Forelimb muscle (tissue), 1 donor: ENCODE data around the gene RDH5. TPM values are rescaled to one million over a fixed set of nuclear protein-coding genes. Genes with fewer than 3 reads are reported as not detected.

ENCODE experiments used
- DNase-seq: peaks from one replicate; pipeline ENCODE4 v3.0.0-alpha.2; 2013; ENCODE audit warnings: low read depth
- polyA plus RNA-seq: library from polyadenylated mRNA; unstranded; fragments of 120-200 nt; gene quantifications from one replicate; pipeline ENCODE4 v1.2.1, GENCODE V29; 2013; ENCODE audit not compliant: insufficient read length

RDH5 gene, protein sequence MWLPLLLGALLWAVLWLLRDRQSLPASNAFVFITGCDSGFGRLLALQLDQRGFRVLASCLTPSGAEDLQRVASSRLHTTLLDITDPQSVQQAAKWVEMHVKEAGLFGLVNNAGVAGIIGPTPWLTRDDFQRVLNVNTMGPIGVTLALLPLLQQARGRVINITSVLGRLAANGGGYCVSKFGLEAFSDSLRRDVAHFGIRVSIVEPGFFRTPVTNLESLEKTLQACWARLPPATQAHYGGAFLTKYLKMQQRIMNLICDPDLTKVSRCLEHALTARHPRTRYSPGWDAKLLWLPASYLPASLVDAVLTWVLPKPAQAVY
- polyA plus RNA-seq = 31.3 TPM

DNA sequence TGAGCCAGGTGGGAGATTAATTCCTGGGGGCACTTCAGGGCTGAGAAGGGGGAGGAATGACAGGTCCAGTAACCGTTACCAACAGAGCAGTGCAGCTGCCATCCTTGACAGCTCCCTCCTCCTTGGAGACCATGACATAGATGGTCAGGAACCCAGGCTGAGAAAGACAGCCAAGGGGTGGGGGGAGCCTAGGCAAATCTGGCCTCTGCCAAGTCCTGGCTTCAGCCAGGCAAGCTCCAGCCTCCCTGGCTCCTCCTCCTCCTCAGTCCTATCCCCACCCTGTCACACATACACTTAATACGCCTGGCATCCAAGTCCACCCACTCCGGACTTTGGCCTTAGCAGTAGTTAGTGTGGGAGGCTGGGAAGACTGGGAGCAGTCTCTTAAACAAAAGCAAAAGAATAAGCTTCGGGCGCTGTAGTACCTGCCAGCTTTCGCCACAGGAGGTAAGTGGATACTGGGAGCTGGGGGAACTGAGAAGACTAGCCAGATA, at the start of gene RDH5:
Gene RDH5 (plus strand): TSS at position 323 of the 494 bp plus-strand sequence. CDS start 792 bp downstream, outside the sequence.
- DNase-seq = no peak

DNA sequence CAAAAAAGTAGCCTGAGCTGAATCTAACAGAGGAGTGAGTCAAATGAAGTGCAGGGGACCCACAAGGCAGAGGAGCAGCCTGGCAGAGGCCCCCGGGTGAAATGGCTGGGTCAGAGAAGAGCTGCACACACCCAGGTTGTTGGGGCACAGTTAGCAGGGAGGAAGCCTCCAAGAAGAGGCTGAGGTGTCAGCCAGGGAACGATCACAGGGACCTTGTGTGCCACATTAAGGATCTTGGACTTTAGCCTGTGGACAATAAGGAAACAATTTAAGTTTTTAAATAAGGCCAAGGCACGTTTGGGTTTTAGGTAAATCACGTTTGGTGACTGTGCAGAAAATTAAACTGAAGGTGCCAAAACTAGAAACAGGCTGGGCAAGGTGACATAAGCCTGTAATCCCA, 48.4 kb upstream of the RDH5 start:
- DNase-seq = no peak

DNA sequence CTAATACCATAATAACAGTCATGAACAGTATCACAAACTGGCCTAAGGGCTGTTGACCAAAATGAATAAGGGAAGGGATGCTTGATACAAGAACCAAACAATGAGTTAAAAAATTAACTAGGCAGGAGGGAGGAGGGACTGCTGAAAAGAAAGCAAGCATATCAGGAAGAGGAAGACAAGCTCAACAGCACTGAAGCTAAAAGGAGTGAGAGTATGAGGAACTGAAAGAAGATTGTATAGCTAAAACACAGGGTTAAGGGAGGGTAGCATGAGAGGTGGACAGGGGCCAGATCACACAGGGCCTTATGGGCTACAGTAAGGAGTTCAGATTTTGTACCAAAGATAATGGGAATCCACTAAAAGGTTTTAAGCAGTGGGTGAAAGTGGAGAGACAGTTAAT, 46.6 kb upstream of the RDH5 start:
- DNase-seq = no peak

DNA sequence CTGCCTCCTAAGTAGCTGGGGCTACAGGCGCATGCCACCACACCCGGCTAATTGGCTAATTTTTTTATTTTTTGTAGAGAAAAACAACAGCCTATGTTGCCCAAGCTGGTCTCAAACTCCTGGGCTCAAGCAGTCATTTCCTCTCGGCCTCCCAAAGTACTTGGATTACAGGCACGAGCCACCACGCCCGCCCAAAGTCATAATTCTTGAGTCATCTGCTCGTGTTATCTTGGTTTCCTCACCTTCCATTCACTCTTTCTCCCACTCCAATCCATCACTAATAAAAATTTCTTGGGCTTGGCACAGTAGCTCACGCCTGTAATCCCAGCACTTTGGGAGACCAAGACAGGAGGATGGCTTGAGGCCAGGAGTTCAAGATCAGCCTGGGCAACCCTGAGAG, 44.5 kb upstream of the RDH5 start:
- no peak for DNase-seq

DNA sequence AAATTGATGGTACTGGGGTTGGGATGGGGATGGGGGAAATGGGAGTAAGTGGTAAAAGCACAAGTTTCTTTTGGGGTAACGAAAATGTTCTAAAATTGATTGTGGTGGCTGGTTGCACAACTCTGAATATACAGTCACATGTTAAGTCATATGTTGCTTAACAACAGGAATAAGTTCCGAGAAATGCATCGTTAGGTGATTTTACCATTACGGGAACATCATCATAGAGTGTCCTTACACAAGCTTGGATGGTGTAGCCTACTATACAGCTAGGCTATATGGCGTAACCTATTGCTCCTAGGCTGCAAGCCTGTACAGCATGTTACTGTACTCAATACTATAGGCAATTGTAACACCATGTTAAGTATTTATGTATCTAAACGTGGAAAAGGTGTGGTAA, 43.5 kb upstream of the RDH5 start:
- no peak for DNase-seq

DNA sequence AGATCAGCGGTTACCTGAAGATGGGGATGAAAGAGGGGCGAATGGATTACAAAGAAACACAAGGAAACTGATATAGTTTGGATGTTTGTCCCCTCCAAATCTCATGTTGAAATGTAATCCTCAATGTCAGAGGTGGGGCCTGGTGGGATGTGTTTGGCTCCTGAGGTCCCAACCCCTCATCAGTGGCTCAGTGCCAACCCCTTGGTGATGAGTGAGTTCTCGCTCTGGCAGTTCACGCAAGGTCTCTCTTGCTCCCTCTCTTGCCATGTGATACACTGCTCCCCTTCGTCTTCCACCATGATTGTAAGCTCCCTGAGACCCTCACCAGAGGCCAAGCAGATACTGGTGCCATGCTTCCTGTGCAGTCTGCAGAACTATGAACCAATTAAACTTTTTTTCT, 40.5 kb upstream of the RDH5 start:
- no peak for DNase-seq

DNA sequence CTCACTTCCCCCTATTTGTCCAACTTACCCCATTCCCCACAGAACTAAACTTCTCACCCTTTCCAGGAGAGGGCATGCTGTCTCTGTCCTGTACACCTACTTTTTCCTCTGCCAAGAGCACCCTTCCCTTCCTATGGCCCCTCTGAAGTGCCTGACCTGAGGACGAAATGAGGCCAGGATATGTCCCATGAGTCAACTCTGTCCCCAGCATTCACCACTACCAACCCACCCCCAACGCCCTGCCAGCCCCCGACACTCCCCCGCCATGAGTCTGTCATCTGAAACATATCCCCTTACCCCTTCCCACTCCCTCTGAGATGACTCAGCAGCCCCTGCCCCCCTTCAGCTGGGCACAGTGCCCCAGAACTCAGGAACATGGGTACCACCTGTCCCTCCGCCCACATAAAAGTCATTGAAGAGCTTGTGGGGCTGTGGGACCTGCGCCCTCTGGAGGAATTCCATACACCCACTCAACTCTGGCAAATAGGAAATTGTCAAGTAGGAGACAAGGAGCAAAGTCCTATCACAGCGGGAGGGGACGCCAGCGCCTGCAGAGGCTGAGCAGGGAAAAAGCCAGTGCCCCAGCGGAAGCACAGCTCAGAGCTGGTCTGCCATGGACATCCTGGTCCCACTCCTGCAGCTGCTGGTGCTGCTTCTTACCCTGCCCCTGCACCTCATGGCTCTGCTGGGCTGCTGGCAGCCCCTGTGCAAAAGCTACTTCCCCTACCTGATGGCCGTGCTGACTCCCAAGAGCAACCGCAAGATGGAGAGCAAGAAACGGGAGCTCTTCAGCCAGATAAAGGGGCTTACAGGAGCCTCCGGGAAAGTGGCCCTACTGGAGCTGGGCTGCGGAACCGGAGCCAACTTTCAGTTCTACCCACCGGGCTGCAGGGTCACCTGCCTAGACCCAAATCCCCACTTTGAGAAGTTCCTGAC, 38.8 kb upstream of the RDH5 start:
- no peak for DNase-seq

DNA sequence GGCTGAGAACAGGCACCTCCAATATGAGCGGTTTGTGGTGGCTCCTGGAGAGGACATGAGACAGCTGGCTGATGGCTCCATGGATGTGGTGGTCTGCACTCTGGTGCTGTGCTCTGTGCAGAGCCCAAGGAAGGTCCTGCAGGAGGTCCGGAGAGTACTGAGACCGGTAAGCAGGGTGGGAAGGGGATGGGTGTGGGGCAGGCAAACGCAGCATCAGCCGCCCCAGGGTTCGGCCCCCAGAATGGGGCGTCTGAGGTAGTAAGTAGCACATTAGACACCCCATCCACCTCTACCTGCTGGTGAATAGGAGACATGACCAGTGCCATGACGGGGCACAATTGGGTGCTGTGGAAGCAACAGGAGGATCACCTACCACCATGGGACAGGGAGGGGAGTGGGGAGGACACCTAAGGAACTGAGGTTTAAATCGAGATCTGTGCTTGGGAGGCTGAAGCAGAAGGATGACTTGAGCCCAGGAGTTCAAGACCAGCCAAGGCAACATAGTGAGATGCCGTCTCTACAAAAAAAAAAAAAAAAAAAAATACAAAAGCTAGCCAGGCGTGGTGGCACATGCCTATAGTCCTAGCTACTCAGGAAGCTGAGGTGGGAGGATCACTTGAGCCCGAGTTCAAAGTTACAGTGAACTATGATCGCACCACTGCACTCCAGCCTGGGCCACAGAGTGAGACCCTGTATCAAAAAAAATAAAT, 38.0 kb upstream of the RDH5 start:
- no peak for DNase-seq

DNA sequence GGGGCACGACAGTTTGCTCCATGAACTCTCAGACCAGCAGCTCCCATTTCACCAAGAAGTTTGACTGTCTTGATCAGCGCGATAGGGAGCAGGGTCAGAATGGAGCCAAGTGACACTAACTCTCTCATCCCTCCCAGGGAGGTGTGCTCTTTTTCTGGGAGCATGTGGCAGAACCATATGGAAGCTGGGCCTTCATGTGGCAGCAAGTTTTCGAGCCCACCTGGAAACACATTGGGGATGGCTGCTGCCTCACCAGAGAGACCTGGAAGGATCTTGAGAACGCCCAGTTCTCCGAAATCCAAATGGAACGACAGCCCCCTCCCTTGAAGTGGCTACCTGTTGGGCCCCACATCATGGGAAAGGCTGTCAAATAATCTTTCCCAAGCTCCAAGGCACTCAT, 36.5 kb upstream of the RDH5 start:
- DNase-seq = no peak

DNA sequence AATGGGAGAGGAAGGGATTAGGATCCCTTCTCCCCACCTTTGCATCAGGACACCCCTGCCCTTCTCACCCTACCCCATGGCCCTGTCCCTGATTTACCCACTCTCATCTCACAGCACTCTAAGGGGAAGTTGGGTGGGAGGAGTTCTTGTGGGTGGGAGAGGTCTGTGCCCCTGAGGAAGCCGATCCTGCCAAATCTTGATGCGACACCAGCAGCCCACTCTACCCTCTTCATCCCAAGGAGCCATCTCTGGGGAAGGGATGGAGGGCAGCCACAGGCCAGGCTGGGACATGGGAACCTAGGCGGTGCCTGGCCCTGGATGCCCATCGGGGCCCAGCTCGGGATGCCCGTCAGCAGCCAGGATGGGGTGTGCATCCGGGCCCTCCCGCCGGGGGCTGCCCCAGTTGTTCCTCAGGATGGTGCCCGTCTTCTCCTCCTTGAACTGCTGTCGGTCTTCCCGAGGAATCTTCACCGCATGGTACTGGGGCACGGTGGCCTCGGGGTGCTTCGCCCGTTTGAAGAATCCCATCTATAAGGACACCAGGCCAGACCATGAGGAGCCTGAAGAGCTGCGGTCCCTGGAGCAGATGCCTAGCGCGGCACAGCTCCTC, 35.3 kb upstream of the RDH5 start:
- no peak for DNase-seq

DNA sequence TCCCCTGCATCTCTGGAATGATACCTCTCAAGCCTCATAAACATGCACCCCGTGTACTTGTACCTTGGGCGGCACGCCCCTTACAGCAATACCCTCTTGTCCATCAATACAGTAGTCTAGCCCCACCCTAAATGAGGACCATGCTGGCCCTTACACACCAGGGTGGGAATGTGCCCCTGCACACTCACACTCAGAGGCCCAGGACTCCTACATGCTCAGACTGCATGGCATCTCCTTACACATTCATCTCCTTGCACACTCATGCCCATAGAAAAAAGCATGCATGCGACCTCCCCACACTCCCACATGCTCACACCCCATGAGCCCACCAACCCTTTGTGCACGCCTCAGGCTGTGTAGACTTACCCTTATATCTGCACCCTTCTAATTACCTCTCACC, 34.5 kb upstream of the RDH5 start:
- no peak for DNase-seq

DNA sequence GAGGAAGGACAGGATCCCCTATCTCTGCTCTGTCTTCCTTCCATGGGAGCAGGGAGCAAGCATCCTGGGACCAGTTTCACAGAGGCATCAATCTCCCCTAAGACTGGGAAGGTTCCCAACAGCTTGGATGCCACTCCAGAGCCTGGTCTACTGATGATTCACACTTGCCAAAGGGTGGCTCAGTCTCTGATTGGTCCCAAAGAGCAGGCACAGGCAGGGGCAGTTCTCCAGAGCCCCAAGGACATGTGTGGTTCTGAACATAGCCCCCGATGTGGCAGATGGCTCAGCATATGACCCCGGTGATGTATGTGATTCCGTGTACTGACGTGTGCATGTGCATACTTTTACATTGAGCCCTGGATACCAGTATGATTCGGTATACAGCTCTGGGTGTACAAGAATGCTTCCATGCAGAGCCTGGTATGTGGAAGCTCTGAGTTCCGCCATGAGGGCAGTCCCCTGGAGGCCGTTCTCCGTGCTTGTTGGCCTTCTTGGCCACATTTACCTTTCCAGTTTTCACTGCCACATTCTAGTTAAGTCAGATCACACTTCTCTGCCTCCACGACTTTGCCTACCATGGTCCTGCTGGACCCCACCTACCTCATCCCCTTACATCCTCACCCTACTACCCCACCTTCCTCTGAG, 33.7 kb upstream of the RDH5 start:
- DNase-seq = no peak

DNA sequence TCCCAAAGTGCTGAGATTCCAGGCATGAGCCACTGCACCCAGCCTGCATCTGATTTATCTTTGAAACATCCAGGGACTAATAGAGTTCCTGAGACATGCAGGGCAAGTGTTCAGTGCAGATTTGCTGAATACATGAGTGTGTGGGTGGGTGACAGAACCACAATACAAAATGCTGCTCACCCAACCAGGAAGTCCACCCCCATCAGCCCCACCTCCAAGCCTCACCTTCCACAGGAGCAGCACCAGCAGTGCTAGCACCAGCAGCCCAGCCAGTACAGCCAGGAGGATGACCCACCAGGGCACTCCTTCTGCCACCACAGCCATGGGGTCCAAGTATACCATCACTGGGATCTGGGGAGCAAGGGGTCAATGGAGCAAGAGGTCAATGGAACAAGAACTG, 32.4 kb upstream of the RDH5 start:
- DNase-seq = no peak

DNA sequence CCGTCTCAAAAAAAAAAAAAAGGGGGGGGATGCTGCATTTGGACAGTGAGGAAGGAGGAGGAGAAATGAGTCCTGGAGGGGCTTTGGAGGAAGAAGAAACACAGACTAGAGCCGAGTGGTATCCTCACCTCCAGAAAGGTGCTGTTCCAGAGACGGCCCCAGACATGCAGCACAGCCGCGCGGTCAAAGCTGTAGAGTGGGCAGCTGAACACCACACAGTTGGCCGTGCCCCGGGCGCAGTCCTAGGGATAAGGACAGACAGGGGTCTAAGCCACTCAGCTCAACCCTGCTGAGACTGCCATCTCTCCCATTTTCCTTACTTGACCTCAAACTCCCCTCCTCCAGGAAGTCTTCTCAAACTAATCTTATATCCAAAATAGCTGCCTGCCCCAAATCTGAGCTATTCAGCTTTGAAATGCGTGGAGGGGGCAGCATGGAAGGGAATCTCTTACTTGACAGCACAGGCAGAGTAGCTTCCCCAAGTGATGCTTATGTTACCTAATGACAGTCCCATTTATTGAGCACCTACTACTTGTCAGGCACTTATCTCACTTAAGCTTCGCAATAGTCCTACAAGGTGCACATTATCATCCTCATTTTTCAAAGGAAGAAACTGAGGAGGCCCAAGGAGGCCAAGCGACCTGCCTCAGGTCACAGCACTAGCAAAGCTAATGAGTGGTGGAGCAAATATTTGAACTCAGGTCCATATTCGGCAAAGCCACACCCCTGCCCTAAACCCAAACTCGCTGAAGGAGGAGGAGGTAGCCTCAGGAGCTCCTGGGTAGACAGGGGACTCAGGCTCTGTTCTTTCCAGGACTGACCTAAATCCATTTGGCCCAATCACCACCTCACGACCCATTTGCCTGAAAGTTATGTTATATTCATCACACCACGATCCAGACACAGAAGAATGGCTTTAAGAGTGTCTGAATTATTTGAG, 31.2 kb upstream of the RDH5 start:
- no peak for DNase-seq

DNA sequence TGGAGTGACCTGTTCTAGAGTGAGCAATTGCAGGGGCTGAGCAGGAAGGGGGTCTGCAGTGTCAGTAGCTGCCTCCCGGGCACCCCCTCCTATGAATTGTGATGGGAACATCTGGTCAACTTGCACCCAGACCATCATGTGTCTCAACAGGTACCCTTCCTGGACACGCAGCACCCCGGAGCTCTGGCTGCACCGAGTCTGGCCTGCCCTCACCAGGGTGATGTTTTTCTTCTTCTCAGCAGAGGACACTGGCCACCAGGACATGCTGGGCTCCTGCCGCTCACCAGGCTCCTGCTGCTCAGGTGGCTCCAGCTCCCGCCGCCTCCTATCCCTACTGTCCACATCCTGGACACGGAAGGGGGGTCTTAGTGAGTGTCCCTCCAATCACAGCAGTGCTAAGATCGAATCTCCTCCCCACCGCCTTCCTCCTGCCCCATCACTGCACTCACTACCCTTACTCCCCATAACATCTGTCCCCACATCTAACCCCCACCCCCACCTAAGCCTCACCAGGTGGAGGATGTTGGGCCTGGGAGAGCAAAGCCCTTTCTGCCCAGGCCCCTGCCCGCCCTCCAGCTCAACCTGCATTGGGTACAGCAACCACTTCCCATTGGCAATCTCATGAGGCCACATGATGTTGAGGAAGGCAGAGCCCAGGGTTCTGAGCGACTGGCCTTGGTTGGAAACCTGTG, 27.4 kb upstream of the RDH5 start:
- DNase-seq = no peak

DNA sequence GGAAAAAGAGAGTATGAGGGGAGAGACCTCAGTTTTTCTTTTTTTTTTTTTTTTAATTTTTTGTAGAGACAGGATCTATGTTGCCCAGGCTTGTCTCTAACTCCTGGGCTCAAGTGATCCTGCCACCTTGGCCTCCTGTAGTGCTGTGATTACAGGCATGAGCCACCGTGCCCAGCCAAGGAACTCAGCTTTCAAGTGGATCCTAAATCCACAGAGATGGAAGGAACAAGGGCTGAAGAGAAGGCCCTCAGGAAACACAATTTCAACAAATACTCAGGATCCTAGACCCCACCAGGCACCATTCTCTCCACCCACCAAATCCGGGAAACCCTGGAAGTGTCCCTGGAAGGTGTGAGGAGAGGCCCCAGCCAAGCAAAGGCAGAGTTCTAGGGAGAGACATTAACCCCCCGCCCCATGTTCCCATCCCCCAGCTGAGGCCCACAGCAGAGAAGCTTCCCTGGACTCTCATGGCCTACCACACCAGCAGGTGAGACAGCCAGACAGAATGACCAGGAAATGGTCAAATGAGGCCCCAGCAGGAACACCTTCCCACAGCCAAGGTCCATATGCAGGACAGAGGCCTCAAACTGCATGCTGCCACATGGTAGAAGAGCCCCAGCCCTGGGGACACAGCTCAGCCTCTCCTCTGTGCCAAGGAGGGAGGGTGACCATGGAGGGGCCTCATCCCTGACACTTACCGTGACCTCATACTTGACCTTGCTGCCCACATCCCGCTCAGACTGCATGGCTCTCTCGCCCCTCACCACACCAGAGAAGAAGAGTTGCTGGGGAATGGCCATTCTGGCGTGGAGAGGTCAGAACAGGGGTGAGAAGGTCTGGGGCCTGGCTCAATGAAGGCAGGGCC, 26.6 kb upstream of the RDH5 start:
- no peak for DNase-seq

DNA sequence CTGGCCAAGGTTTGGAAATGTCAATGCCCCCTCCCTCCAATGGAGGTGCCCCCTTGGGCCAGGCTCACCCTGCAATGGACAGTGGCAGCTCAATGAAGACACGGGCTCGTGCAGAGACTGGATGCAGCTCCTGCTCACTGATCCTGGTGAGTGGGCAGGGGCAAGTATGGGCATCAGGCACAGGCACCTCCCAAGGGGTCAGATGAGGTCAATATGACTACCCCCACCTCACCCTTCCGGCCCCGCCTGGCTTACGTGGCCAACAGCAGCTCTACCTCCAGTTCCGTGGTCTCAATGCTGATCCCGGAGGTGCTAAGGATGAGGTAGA, 26.0 kb upstream of the RDH5 start:
- no peak for DNase-seq

DNA sequence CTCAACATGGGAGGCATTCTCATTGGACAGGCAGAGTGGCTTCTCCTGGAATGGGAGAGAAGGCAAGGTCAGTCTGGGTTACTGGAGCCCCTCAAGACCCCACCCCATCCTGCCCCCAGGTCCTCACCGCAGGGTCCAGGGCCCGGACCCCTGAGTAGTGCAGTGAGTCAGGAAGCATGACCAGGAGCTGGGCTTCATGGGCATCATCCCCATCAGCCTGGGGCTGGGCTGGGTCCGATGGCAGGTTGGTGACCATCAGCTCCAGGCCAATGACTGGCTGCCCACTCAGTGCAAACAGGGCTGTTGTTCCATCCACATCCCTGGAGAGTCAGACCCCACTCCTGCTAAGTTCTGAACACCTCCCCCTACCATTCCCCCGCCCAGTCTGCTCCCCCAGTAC, 25.5 kb upstream of the RDH5 start:
- no peak for DNase-seq

DNA sequence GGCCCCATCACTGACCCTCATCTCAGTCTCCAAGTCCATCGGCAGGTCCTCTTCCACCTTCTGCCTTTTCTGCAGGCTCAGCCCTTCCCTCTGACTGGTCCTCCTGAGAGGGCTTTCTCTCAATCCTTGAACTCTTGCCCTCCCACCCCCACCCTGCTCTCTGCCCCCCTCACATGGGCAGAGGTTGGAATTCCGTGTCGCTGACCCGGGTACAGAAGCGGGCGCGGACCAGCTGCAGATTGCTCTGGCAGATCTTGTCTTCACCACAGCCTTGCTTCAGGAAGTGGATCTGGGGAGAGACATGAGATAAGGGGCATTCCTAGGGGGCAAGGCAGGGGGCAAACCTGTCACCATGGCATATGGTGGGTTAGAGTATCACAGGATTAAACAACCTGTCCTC, 24.8 kb upstream of the RDH5 start:
- DNase-seq = no peak
